Right lung (tissue), 10 donors: ENCODE measurements around the gene FN1. TPM values are rescaled to one million over a fixed set of nuclear protein-coding genes. Genes with fewer than 3 reads are reported as not detected.
A peak's percentile ranks its signal among the peaks of the same experiment; 100 is the strongest.

ENCODE experiments used
- DNase-seq, 2 donors: peaks; one replicate each; pipeline ENCODE4 v3.0.0-alpha.2; 2013
- long read RNA-seq, 8 donors: transcript quantifications; one replicate each; lab custom pipeline, GENCODE V29; 2026
- polyA plus RNA-seq, 5 donors: library from polyadenylated mRNA; unstranded; fragments of 120-200 nt; gene quantifications; one replicate each; pipeline versions ENCODE4 v1.2.1 to v1.2.3, GENCODE V29; 2013; ENCODE audit warnings: inconsistent platforms in 1 of 5, low replicate concordance in 1 of 5; ENCODE audit not compliant: insufficient read length in 5 of 5, insufficient read depth in 1 of 5

FN1 gene
- polyA plus RNA-seq: 1,000 to 10,000 TPM; 1,474 to 1,880 (median 1,700) TPM
- long read RNA-seq, donor 1, full-length matches to known transcripts: 110 of 842 reads
- long read RNA-seq, donor 1, partial matches to known transcripts: 732 of 842 reads
- long read RNA-seq, donor 1, other reads (novel, unspliced or antisense): 0 of 842 reads
- long read RNA-seq, donor 2, full-length matches to known transcripts: 79 of 361 reads
- long read RNA-seq, donor 2, partial matches to known transcripts: 282 of 361 reads
- long read RNA-seq, donor 2, other reads (novel, unspliced or antisense): 0 of 361 reads
- long read RNA-seq, donor 3, full-length matches to known transcripts: 111 of 609 reads
- long read RNA-seq, donor 3, partial matches to known transcripts: 498 of 609 reads
- long read RNA-seq, donor 3, other reads (novel, unspliced or antisense): 0 of 609 reads
- long read RNA-seq, donor 4, full-length matches to known transcripts: 60 of 642 reads
- long read RNA-seq, donor 4, partial matches to known transcripts: 582 of 642 reads
- long read RNA-seq, donor 4, other reads (novel, unspliced or antisense): 0 of 642 reads
- long read RNA-seq, donor 5, full-length matches to known transcripts: 115 of 1,212 reads
- long read RNA-seq, donor 5, partial matches to known transcripts: 1,097 of 1,212 reads
- long read RNA-seq, donor 5, other reads (novel, unspliced or antisense): 0 of 1,212 reads
- long read RNA-seq, donor 6, full-length matches to known transcripts: 106 of 581 reads
- long read RNA-seq, donor 6, partial matches to known transcripts: 475 of 581 reads
- long read RNA-seq, donor 6, other reads (novel, unspliced or antisense): 0 of 581 reads
- long read RNA-seq, donor 7, full-length matches to known transcripts: 51 of 385 reads
- long read RNA-seq, donor 7, partial matches to known transcripts: 334 of 385 reads
- long read RNA-seq, donor 7, other reads (novel, unspliced or antisense): 0 of 385 reads
- long read RNA-seq, donor 8, full-length matches to known transcripts: 42 of 166 reads
- long read RNA-seq, donor 8, partial matches to known transcripts: 124 of 166 reads
- long read RNA-seq, donor 8, other reads (novel, unspliced or antisense): 0 of 166 reads

DNA sequence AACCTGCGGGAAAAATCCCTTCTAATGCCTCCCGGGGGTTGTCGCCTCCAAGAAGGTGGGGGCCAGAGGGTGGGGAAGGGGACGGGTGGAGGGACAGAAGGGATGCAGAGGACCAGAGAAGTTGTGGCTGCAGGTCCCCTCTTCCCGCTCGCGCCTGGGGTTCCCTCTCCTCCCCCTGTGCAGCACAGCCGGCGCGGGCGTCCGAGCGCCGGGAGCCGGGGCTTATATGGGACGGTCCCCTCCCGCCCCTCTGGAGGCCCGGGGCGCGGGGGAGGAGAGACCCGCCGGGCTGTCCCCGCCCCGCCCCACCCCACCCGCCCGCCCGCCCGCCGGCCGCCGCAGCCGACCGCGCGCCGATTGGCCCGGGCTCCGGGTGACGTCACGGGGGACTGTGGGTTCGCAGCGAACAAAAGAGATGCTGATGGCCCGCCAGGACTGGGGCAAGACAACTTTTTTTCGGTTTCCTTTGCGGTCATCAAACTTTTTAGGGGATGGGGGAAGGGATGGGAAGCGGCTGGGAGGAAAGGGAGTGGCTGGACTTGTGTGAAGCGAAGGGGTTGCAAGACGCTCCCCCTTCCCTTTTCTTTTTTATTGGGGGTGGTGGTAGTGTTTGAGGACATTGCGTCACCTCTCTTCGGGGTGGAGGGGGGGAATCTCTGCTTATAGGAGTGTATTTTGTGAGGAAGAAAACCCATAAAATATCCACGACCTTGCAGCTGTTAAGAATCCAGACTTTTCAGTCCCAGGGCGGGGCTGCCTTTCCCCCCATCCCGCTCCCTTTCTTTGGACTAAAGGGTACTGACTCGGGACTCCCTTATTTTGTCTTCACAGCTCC lies at the start of gene FN1:
Gene FN1 (minus strand): TSS at position 199 of the 835 bp plus-strand sequence. CDS start 266 bp downstream, outside the sequence.
- DNase-seq: peak; percentile 96 to 97

DNA sequence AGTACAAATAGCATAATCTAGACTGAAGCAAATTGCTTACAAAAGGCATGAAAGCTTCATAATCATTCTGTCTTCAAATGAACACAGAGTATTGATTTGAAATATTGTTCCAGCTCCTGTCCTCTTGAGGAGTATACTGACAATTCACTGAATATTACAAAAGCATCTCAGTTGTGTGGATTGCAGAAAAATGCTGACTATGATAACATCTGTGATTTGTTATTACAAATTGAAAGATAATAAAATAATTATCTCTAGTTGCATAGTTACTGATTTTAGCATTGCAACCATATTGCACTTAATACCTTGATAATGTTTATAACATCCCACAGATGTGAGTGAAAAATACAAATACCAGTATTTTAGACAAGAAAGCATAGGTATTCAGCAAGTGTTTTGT lies 49.2 kb upstream of the FN1 start:
- DNase-seq: no peak

DNA sequence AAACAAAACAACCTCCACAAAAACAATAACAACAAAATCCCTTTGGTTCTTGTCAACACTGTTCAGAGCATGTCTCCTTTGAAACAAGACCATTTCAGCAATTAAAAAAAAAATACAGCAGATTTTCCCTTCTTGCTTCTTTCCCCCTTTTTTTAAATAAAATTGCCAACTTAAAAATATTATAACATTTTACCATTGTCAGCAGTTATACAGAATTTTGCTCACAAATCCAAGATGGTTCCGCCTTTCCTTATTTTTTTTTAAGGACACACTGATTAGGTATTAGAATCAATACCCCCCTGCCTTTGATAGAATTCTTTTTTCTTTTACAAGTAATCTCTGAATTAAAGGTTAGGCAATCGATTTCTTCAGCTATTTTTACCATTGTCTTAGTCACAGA lies 48.7 kb upstream of the FN1 start:
- no peak for DNase-seq

DNA sequence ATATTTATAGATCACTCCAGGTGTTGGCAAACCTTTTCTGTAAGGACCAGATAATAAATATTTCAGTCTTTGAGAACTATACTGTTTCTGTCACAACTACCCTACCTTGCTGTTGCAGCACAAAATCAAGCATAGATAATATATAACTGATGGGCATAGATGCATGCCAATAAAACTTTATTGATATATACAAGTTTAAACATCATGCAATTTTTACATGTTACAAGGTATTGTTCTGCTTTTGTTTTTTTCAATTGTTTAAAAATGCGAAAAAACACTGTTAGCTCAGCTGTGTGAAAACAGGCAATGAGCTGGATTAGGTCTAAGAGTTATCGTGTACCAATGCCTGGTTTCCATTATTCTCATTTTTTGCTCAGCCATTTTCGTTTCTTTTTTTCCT lies 47.6 kb upstream of the FN1 start:
- no peak for DNase-seq

DNA sequence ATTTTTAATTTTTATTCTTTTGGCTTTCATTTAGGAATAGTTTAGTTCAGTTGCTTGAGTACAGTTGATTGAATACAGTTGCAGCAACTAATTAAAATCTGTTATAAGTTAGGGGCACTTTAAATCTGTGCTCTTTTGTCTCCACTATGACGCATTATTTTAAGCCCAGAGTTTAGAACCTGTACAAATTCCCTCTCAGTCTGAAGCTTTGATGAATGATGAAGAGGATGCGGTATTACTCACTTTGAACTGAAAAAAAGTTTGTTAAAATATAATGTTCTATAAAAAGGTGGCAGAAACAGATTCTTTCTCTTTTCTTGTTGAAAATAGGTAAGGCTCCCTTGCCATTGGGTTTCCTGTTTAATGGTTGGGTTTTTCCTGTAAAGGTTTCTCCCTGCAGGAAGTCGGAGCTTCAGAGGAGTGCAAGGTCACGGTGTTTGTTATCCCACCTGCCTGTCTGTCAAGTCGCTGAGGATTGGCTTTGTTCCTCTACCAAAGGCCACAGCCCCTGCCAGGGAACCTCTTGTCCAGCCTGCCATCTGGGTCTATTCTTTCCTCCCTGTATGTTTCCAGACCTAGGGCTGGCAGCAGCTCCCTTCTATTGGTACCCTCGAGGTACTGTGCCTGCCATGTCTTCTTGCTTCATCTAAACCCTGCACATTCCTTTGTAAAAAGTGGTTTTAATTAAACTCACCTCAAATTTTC lies 43.8 kb upstream of the FN1 start:
- DNase-seq: no peak

DNA sequence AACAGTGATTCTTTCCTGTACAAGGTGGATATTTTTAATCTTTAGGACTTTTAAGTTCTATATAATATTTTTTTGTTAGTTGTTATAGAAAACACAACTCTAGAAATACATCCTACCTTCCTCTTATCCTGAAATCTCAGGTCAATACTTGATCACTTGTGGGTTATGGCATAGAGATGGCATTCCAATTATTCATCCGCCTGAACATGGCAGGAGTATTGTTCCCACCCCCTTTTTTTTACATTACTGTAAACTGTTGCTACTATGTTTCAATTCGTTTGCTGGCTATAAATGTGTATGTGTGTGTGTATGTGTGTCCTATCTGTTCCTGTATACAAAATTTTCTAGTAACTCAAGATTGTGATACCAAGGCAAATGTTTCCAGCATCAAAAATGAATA lies 43.3 kb upstream of the FN1 start:
- DNase-seq: no peak

DNA sequence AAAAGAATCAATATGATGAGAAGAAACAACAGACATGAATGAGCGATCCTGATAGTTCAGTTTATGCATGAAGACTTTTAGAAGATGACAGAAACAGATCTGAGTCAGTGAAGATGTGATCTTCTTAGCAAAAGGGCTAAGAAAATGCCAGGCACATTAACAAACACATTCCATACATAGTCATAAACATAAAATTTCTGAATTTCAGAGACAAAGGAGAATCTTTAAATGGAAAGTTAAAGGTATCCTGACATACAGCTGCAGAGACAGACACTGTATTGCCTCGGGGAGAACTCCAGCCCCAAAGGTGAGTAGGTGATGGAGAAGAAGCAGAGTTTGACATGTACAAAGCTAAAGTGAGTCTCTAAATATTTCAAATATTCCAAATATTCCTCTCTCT lies 40.6 kb upstream of the FN1 start:
- DNase-seq: no peak

DNA sequence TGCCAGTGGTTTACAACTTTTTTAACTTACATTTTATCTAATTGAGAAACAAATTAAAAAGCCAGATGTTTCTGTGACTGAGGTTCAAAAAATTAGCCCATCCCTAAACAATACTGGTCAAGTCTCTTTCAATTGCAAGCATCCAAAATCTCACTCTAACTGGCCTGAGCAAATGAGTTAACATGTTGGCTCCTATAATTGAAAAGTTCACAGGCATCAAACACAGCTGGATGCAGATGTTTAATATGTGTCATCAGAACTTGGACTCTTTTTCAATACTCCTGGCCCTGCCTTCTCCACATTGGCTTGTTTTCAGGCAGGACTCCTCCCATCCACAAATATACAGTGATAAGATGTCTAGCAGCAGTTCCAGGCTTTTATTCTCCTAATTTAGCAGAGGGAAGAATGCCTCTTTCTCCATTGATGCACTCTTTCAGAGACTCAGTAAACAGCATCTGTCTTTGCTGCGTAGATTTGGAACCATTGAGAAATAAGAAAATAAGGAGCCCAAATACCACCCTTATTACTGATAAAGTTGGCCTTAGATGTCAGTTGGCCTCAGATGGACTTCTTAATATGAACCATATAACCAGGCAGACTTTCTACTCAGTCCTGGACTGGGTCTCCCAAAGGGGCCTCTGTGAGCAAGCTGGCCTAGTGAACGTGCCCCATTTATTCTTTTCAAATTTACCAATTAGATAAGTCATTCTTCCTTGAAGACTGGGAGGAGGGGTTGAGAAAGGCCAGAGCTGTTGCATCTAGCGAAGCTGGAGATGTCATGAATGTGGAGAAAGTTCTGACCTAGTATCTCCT lies 30.4 kb upstream of the FN1 start:
- DNase-seq: peak; percentile 81 to 89

DNA sequence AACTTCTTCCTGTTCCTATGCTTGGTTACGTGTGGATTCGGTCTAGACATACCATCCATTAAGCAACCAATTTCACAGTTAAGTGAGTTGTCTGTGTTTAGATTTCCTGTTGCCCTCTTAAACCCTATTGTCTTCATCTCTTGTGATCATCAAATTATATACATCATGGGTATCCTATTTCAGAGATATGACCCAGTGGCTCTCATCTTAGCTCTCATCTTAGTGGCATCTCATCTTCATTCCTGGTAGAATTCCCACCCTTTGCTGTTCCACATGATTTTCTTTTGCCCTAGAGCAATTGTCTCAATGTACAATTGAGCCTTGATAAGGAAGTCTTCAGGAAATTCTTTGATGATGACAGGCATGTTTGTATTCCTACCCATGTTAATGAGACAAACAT lies 29.4 kb upstream of the FN1 start:
- DNase-seq: no peak

DNA sequence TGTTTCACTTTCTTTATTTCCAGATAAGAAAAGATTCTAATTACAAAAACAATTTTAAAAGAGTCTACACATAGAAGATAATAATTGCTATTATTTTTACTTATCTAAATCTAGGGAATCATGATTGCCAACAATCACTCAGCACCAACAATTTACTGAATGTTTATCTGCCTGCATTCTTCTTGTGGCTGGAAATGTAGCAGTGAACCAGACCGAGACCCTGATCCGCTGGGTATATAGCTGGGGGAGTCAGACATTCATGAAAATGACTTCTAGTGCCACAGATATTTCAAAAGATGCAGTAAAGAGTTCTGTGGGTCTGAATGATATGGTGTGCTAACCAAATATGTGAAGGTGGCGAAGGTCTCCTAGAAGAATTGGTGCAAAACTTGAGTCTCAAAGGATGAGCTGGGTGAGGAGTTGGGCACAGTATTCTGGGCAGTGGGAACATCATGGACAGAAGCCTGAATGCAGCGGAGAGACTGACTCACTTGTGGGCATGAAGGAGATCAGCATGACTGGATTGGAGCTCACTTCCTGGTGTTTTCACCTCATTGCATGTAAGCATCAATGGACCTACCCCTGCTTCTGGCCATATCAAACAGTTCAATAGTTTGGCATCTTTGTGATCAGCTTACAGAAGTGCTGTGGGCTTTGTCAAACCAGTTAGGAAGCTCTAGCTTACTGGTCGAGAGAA lies 26.1 kb upstream of the FN1 start:
- no peak for DNase-seq

DNA sequence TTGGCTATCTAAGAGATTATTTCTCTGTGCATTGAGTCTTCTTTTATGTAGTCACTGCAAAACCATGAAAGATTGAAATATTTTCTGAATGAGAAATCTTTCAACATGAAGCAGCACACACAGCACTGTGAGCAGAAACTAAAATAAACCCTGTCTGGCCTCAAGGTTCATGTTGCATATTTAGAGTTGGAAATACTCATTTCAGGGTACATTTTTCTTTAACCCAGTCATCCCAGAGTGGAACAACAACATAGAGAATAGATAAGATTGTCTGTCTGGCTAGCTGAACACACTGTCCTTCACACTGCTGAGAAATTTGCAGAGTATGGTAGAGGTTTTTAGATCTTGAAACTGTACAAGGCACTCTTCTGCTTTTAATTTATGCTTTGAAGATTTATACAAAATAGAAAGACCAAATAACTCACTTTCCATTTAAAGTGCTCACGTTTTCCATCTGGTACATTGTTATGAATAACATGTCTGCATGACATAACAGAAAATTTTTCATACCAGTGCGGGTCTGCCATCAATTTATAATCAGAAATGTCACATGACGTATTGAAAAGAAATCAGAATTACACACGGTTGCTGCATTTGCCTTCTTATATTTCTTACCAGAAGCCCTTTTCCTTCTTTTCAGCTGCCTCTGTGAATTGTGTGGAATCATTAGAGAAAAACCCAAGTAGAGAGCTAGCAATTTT lies 25.0 kb upstream of the FN1 start:
- DNase-seq: no peak

DNA sequence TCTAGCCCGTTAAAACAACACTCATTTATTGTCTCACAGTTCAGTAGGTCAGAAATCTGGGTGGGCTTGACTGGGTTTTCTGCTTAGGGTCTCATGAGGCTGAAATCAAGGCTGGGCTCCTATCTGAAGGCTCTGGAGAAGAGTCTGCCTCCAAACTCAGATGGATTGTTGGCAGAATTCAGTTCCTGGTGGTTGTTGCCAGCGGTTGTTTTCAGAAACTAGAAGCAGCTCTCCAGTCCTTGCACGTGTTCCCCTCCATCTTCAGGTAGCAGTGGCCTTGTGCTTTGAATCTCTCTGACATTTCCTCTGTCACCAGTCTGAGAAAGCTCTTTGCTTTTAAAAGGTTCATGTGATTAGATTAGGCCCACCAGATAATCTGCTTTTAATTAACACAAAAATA lies 20.1 kb upstream of the FN1 start:
- DNase-seq: no peak

DNA sequence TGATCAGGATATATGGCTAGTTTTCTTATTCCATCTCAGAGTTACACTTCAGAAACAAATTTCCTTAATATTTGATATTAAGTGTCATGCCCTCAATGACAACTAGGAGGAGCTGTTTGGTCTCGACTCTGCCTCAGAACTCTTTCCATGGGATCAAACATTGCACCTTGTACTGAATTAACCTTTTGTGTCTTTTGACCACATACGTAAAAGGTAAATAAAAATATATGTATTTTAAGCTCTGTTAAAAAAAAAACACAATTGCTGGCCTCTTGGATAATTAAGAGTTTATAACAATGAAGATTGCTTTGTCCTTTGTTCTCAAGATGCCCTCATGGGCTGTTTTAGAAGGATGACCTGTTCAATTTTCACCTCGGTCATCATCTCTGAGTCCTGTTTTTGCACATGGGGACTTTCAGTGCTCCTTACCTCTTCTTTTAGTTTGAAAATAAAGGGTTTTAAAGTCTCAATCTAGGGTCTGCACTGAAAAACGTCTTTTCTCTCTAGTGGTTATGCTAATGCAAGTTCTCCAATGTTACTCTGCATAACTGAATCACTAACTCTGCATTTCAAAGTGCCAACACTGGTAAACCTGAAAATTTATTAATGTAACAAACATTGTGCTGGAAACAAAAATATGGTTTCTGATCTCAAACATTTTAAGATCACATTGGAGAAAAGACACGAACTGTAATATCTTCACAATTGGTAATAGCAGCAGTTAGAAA lies 18.8 kb upstream of the FN1 start:
- no peak for DNase-seq

DNA sequence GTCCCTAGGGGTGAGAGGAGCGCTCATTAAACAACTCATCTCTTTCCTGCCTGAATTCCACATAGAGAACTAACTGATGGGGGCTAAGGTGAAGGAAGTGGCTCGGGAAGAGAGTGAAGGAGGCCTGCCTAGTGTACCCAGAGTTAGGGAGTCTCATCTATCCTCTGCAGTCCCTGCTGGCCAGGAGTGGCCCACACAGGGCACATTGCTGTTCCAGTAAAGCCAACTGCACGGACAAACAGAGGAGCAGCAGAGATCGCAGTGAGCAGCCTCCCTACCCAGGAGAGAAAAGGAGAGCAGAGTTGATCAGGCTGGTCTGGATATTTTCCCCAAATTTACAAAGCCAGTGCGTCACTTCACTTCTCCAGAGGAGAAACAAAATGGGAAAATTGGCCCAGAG lies 16.9 kb upstream of the FN1 start:
- DNase-seq: no peak

DNA sequence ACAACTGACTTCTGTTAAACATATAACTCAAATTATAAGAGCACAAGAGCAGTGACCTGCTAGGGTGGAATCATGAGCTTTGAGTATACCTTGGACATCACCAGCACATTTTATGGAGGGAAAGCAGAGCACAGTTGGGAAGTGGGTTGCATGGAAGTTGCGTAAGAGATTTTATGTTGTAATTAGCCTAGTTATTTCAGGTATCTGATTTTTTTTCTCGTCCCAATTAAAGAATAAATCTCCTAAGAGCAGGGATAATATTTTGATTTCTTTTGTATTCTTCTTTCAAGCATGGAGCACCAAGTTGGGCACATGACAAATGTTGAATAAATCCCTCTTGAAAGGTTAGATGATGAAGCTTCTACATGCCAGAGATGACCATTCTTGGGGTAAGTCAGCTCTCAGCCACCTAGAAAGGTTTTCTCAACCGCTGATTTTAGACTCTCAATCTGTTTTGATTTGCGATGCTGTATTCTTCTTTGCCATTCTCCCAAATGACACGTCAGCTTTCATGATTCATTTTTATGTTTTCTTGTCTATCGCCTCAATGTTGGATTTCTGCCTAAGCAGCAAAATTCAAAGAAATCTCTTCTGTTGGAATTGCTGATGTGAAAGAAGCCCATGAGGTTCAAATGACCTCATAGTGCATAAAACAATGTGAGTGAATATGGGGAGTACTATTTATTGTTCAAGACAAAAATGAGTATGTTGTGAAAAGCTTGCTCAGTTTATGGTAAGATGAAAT lies 15.3 kb upstream of the FN1 start:
- no peak for DNase-seq

DNA sequence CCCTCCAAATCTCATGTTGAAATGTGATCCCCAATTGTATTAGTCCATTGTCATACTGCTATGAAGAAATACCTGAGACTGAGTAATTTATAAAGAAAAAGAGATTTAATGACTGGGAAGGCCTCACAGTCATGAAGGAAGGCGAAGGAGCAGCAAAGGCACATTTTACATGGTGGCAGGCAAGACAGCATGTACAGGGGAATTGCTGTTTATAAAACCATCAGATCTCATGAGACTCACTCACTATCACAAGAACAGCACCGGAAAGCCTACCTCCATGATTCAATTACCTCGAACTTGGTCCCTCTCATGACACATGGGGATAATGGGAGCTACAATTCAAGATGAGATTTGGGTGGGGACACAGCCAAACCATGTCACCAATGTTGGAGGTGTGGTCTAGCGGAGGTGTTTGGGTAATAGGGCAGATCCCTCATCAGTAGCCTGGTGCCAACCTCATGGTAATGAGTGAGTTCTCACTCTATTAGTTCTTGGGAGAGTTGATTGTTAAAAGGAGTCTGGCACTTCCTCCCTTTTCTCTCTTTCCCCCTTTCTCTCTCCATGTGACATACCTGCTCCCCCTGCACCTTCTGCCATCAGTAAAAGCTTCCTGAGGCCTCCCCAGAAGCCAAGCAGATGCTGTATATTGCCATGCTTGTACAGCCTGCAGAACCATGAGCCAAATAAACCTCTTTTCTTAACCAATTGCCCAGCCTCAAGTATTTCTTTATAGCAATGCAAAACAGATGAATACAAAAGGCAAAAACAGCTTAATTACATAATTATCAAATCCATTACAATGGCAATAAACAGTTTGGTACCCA lies 14.5 kb upstream of the FN1 start:
- no peak for DNase-seq
